ENCODE measurements around the gene UTY.

DNA sequence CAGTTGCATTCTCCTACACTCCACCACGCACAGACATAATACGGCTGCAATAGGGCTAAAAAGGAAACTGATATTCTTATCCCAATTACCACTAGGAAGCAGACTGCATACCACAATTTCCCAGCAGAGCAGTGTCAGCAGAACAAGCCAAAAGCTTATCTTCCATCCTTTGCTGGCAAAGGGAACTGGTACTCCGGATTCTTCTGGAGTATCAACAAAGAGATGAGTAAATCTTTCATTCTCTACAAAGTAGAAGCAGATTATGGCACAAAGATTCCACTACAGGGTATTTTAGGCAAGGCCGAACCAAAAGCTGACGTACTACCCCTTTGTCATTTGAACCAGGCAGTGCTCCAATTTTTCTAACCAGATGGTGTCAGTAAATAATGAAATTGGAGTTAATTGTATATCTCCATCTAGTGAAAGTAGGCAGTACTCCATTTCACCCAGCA lies 56.5 kb downstream of the UTY start:
- TF ChIP-seq, protein P1, sequence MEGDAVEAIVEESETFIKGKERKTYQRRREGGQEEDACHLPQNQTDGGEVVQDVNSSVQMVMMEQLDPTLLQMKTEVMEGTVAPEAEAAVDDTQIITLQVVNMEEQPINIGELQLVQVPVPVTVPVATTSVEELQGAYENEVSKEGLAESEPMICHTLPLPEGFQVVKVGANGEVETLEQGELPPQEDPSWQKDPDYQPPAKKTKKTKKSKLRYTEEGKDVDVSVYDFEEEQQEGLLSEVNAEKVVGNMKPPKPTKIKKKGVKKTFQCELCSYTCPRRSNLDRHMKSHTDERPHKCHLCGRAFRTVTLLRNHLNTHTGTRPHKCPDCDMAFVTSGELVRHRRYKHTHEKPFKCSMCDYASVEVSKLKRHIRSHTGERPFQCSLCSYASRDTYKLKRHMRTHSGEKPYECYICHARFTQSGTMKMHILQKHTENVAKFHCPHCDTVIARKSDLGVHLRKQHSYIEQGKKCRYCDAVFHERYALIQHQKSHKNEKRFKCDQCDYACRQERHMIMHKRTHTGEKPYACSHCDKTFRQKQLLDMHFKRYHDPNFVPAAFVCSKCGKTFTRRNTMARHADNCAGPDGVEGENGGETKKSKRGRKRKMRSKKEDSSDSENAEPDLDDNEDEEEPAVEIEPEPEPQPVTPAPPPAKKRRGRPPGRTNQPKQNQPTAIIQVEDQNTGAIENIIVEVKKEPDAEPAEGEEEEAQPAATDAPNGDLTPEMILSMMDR (conservative IDR thresholded peaks at IDR 0.05), result no peak
- TF ChIP-seq ZFX (IDR thresholded peaks at IDR 0.05), result no peak
